Hair follicular keratinocyte (primary cell): ENCODE data around the gene RDH11. TPM values are rescaled to one million over a fixed set of nuclear protein-coding genes. Genes with fewer than 3 reads are reported as not detected.

Experiments
- total RNA-seq: library from RNA; depleted of rRNA; stranded (reverse); fragments of >200 nt; gene quantifications from 2 replicates; pipeline ENCODE4 v1.2.3, GENCODE V29; 2015

The RDH11 gene, protein sequence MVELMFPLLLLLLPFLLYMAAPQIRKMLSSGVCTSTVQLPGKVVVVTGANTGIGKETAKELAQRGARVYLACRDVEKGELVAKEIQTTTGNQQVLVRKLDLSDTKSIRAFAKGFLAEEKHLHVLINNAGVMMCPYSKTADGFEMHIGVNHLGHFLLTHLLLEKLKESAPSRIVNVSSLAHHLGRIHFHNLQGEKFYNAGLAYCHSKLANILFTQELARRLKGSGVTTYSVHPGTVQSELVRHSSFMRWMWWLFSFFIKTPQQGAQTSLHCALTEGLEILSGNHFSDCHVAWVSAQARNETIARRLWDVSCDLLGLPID
- total RNA-seq: 107 and 115 TPM in 2 replicates

DNA sequence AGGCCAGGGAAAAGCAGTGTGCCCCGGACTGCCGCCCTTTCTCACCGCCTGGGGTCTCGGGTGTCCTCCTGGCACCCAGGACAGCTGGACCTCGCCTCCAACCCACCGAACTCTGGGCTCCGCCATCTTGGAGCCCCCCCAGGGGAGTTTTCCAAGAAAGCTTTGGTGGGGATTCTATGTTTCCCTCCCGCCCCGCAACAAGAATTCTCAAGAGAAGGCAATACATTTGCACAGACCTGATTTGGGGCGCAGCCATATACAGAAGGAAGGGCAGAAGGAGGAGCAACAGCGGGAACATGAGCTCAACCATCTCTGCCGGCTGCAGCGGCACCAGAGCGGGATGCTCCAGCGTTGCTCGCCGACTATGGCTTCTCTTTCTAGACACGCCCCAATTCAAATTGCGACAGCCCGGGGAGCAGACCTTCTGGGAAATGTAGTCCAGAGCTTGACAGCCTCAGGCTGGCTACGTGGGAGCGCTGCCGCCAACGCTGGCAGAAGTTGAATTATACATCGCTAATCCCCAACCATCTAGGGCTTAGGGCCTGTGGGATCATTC lies at the start of gene RDH11:
Gene RDH11 (minus strand): TSS at position 371 of the 556 bp plus-strand sequence. CDS start 61 bp downstream, at position 310.

DNA sequence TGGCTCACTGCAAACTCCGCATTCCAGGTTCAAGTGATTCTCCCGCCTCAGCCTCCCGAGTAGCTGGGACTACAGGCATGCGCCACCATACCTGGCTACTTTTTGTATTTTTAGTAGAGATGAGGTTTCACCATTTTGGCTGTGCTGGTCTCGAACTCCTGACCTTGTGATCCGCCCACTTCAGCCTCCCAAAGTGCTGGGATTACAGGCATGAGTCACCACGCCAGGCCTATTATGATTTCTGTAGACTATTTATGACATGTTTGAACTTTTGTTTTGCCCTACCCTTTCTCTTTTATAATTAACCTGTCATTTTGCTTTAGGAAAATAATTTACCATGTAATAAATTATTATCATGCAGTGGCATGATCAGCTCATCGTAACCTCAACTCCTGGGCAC lies 5.9 kb upstream of the RDH11 start, which contains the start of gene RDH12:
Gene RDH12 (plus strand): TSS at position 395 of the 400 bp plus-strand sequence. CDS start 20,757 bp downstream, outside the sequence.

DNA sequence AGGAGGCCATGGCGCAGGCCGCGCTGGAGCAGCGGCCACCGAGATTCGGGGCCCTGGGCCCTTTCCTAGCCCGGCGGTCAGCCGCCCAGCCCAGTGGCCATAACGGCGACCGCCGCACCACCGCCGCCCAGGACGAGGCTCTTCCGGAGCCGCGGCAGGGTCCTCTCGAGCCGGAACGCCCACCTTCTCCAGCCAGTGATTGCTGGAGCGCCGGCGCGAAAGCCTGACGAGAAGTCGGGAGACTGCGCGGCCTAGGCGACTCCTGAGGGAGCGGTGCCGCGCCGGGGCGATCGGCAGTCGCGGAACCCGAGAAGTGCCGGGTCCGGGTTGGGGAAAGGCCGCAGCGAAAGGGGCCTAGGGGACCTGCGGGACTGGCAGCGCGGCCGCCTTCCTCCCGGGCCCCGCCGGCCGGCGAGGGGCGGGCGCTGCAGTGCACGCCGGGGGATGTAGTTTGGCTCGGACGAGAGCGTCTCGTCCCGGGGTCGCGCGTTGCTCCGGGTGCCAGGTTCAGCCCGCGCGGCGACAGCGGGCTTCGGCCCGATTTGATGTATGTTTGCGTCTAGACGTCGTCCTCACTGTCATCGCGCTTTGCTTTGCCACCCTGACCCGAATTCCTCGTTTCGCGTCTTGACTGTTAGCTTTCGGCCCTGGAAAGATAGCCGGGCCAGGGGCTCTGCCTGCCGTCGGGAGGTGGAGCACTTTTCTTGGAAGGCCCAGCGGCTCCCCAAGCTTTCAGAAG lies 20.9 kb downstream of the RDH11 start, which contains the start of gene VTI1B:
Gene VTI1B (minus strand): TSS at position 153 of the 739 bp plus-strand sequence. CDS start 143 bp downstream, at position 10.

Other genes with a start within 250 kb of the RDH11 start
- gene TMEM229B, start 207.0 kb downstream of the RDH11 start, total RNA-seq: 3.0 and 3.1 TPM in 2 replicates
- gene PLEKHH1, start 162.5 kb downstream of the RDH11 start, total RNA-seq: 3.3 and 3.4 TPM in 2 replicates
- 16.0 and 33.7 TPM in 2 replicates for gene PIGH, start 95.5 kb downstream of the RDH11 start, total RNA-seq
- 60.0 and 83.0 TPM in 2 replicates for gene ARG2, start 75.8 kb downstream of the RDH11 start, total RNA-seq
- gene VTI1B, start 21.1 kb downstream of the RDH11 start, total RNA-seq: 47.2 and 51.3 TPM in 2 replicates
- gene RDH12, start 6.1 kb upstream of the RDH11 start, total RNA-seq: 0.15 and 0.23 TPM in 2 replicates
- 7.5 and 8.1 TPM in 2 replicates for gene ZFYVE26, start 120.8 kb upstream of the RDH11 start, total RNA-seq
- 6.5 and 8.1 TPM in 2 replicates for gene RAD51B, start 124.0 kb upstream of the RDH11 start, total RNA-seq